MM.1S (cell line): ENCODE measurements around the gene STRIP2.

ENCODE experiments used
- DNase-seq: peaks from one replicate; pipeline ENCODE4 v3.0.0-alpha.2; 2015
- H2AFZ ChIP-seq: fragments of 300-600 bp; sonication (generic); 2 replicates; pipeline ENCODE4 v1.6.0; 2016; ENCODE audit warnings: antibody characterized with exemption, low read length
- H3F3A ChIP-seq: fragments of 300-600 bp; sonication (generic); 2 replicates; pipeline ENCODE4 v1.6.1; 2016; ENCODE audit warnings: mild to moderate bottlenecking, antibody characterized with exemption, low read length, moderate library complexity, mixed read lengths; ENCODE audit not compliant: insufficient read depth
- H3K27ac ChIP-seq: fragments of 300-600 bp; sonication (generic); 2 replicates; pipeline ENCODE4 v1.5.1; 2016; ENCODE audit warnings: mild to moderate bottlenecking, low read length
- H3K27me3 ChIP-seq: fragments of 300-600 bp; sonication (generic); replicated peaks from 2 replicates; pipeline ENCODE4 v1.6.0; 2016; ENCODE audit warnings: low read length; ENCODE audit not compliant: insufficient read depth
- H3K36me3 ChIP-seq: fragments of 300-600 bp; sonication (generic); replicated peaks from 2 replicates; pipeline ENCODE4 v1.6.1; 2016; ENCODE audit warnings: mild to moderate bottlenecking, low read length, mixed read lengths; ENCODE audit not compliant: insufficient read depth
- H3K4me1 ChIP-seq: fragments of 300-600 bp; sonication (generic); 2 replicates; pipeline ENCODE4 v1.6.1; 2016; ENCODE audit warnings: low read length, mixed read lengths
- H3K4me2 ChIP-seq: fragments of 300-600 bp; sonication (generic); 2 replicates; pipeline ENCODE4 v1.6.0; 2016; ENCODE audit warnings: low read depth, low read length
- H3K4me3 ChIP-seq: fragments of 300-600 bp; sonication (generic); 2 replicates; pipeline ENCODE4 v1.5.1; 2016; ENCODE audit warnings: low read length, mixed read lengths
- H3K79me2 ChIP-seq: fragments of 300-600 bp; sonication (generic); 2 replicates; pipeline ENCODE4 v1.6.1; 2016; ENCODE audit warnings: mixed run types, low read length, mixed read lengths
- H3K9ac ChIP-seq: fragments of 300-600 bp; sonication (generic); 2 replicates; pipeline ENCODE4 v1.6.1; 2016; ENCODE audit warnings: low read length, mixed read lengths
- H3K9me2 ChIP-seq: fragments of 300-600 bp; sonication (generic); replicated peaks from 2 replicates; pipeline ENCODE4 v1.6.1; 2016; ENCODE audit warnings: mild to moderate bottlenecking, low read length, mixed read lengths; ENCODE audit not compliant: insufficient read depth
- H3K9me3 ChIP-seq: fragments of 300-600 bp; sonication (generic); replicated peaks from 2 replicates; pipeline ENCODE4 v1.6.1; 2016; ENCODE audit warnings: mild to moderate bottlenecking, low read length, mixed read lengths; ENCODE audit not compliant: insufficient read depth
- H4K20me1 ChIP-seq: fragments of 300-600 bp; sonication (generic); 2 replicates; pipeline ENCODE4 v1.6.1; 2016; ENCODE audit warnings: mild to moderate bottlenecking, low read length, moderate library complexity, mixed read lengths; ENCODE audit not compliant: insufficient read depth
- EZH2 ChIP-seq: fragments of 300-600 bp; sonication (generic); optimal IDR thresholded peaks from 2 replicates; pipeline ENCODE3; 2017; ENCODE audit warnings: low read depth, mild to moderate bottlenecking, antibody characterized with exemption, low read length, mixed read lengths
- EZH2phosphoT487 ChIP-seq: fragments of 300-600 bp; sonication (generic); IDR thresholded peaks from 2 replicates; pipeline ENCODE4 v1.6.1; 2018; ENCODE audit warnings: antibody characterized with exemption, low read length
- TF ChIP-seq, protein P1 (sequence below): fragments of 300-600 bp; sonication (generic); IDR thresholded peaks from 2 replicates; pipeline ENCODE4 v1.5.1; 2016; ENCODE audit warnings: antibody characterized with exemption, low read length, mixed read lengths

Gene STRIP2

DNA sequence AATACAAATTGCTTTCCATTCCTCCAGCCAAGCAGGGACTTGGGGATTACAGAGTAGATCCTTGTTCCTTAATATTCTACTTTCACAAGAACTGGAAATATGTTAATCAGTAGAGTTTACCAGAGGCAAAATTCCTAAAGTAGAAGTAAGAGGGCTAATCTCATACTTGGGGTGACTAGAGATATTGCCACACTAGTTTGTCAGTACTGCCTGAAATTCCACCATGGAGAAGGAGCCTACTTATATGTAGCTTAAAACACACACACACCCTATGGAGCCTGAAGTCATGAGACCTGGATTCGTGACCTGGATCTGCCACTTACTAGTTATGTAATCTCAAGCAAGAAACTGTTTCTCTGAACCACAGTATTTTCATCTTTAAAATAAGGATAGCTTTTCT is 33.9 kb downstream of the STRIP2 start:
- TF ChIP-seq, protein P1, sequence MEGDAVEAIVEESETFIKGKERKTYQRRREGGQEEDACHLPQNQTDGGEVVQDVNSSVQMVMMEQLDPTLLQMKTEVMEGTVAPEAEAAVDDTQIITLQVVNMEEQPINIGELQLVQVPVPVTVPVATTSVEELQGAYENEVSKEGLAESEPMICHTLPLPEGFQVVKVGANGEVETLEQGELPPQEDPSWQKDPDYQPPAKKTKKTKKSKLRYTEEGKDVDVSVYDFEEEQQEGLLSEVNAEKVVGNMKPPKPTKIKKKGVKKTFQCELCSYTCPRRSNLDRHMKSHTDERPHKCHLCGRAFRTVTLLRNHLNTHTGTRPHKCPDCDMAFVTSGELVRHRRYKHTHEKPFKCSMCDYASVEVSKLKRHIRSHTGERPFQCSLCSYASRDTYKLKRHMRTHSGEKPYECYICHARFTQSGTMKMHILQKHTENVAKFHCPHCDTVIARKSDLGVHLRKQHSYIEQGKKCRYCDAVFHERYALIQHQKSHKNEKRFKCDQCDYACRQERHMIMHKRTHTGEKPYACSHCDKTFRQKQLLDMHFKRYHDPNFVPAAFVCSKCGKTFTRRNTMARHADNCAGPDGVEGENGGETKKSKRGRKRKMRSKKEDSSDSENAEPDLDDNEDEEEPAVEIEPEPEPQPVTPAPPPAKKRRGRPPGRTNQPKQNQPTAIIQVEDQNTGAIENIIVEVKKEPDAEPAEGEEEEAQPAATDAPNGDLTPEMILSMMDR = no peak
- TF ChIP-seq EZH2 = no peak
- TF ChIP-seq EZH2phosphoT487 = no peak
- no peaks in the 10 kb centered on the region for H3F3A ChIP-seq
- H3K4me3 ChIP-seq = no peak overlapping the region
- H3K4me1 ChIP-seq = no peaks in the 10 kb centered on the region
- H3K27me3 ChIP-seq = no peaks in the 10 kb centered on the region
- H2AFZ ChIP-seq = no peak overlapping the region
- no peak overlapping the region for H3K27ac ChIP-seq
- no peak for DNase-seq
- no peaks in the 10 kb centered on the region for H3K36me3 ChIP-seq
- no peaks in the 10 kb centered on the region for H3K79me2 ChIP-seq
- H3K9me3 ChIP-seq = no peaks in the 10 kb centered on the region
- H3K9me2 ChIP-seq = no peaks in the 10 kb centered on the region
- no peaks in the 10 kb centered on the region for H4K20me1 ChIP-seq
- H3K9ac ChIP-seq = no peak overlapping the region
- no peak overlapping the region for H3K4me2 ChIP-seq

DNA sequence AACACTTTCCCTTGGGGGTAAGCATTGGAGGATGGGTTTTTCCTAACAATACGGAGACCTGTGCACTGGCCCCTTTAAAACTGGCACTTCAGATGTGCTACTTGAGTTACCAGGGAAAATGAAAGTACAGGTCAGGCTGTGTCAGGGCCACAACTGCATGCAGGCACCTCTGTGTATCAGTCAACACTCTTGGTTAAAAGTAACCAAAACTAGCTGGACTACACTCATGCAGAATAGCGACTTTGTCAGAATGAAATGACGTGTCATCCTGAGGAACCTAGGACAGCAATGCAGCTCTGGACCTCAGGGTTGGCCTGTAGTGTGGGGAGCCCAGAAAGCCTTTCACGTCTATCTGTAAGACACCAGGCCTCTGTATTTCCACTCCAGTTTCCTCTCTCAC is 34.3 kb downstream of the STRIP2 start:
- no peak overlapping the region for H3K4me2 ChIP-seq
- no peaks in the 10 kb centered on the region for H3K9me3 ChIP-seq
- H3K27ac ChIP-seq = no peak overlapping the region
- H2AFZ ChIP-seq = no peak overlapping the region
- no peak overlapping the region for H3K9ac ChIP-seq
- H3K79me2 ChIP-seq = no peaks in the 10 kb centered on the region
- H4K20me1 ChIP-seq = no peaks in the 10 kb centered on the region
- H3K36me3 ChIP-seq = no peaks in the 10 kb centered on the region
- no peak for DNase-seq
- no peaks in the 10 kb centered on the region for H3F3A ChIP-seq
- no peaks in the 10 kb centered on the region for H3K27me3 ChIP-seq
- no peak overlapping the region for H3K4me3 ChIP-seq
- no peaks in the 10 kb centered on the region for H3K9me2 ChIP-seq
- H3K4me1 ChIP-seq = no peaks in the 10 kb centered on the region
- TF ChIP-seq, protein P1 = no peak
- TF ChIP-seq EZH2 (no peak), EZH2phosphoT487 (no peak)

DNA sequence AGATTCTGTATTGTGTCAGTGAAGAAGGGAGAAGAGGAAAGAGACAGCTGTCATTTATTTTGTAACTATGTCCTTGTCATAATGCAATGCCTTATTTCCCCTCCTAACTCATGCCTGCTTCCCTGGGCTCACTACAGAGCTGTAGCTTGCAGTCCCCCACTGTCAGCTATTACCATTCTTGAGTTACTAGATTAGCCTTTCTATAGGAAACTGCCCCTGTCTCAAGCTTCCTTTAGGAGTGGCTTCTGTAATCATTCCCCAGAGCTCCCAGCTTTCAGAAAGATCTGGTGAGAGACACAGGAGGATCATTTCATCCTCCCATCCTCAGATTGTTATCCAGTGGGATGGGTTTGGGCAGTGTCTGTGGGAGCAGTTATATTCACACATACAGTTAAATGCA is 35.7 kb downstream of the STRIP2 start:
- no peak overlapping the region for H3K27ac ChIP-seq
- no peak for DNase-seq
- no peaks in the 10 kb centered on the region for H3K79me2 ChIP-seq
- H3F3A ChIP-seq = no peaks in the 10 kb centered on the region
- H3K4me1 ChIP-seq = no peaks in the 10 kb centered on the region
- no peak overlapping the region for H2AFZ ChIP-seq
- H3K9me3 ChIP-seq = no peaks in the 10 kb centered on the region
- no peak overlapping the region for H3K4me3 ChIP-seq
- no peak overlapping the region for H3K4me2 ChIP-seq
- H3K36me3 ChIP-seq = no peaks in the 10 kb centered on the region
- H3K9me2 ChIP-seq = no peaks in the 10 kb centered on the region
- no peak for TF ChIP-seq EZH2
- no peak for TF ChIP-seq EZH2phosphoT487
- TF ChIP-seq, protein P1 = no peak
- H3K9ac ChIP-seq = no peak overlapping the region
- H3K27me3 ChIP-seq = no peaks in the 10 kb centered on the region
- H4K20me1 ChIP-seq = no peaks in the 10 kb centered on the region
